A549 (cell line): ENCODE data around the gene TACR1. TPM values are rescaled to one million over a fixed set of nuclear protein-coding genes. Genes with fewer than 3 reads are reported as not detected.

ENCODE experiments used
- ATAC-seq, 2 experiments: fragments of 200-7000 bp in 1 of 2; fragments of >200 bp in 1 of 2; cut with Nextera tagmentation in 1 of 2; cut with Tn5 transposase in 1 of 2; 3 replicates each; pipeline versions ENCODE4 v1.8.0 to v1.9.1; 2018 to 2020; ENCODE audit warnings: mild to moderate bottlenecking in 1 of 2, moderate library complexity in 1 of 2
- CTCF ChIA-PET: fragments of 300-600 bp; sonication (Branson Sonifier 250); formaldehyde crosslinking; extraction: SDS; loops from one replicate; lab custom pipeline; 2021; ENCODE audit warnings: antibody characterized with exemption, inconsistent platforms; lab: Yijun Ruan, JAX
- POLR2A ChIA-PET: fragments of 350-600 bp; formaldehyde crosslinking; extraction: SDS; loops from one replicate; lab custom pipeline; 2021; ENCODE audit warnings: antibody characterized with exemption, inconsistent platforms; lab: Yijun Ruan, JAX
- DNase-seq, 2 experiments: peaks; one replicate each; pipeline versions ENCODE4 v3.0.0 to v3.0.0-alpha.2; 2011 to 2016; ENCODE audit warnings: low read depth in 1 of 2, low spot score in 1 of 2
- FAIRE-seq: peaks from 2 replicates; lab custom pipeline; 2011; peaks lifted over from hg19 to GRCh38; lab: Jason Lieb, UNC
- H3K27ac ChIP-seq, 2 experiments: fragments of >200 bp; sonication (Bioruptor Twin); formaldehyde crosslinking; 3 replicates each; pipeline ENCODE4 v1.5.1; 2016 to 2017
- H3K4me1 ChIP-seq: fragments of >200 bp; sonication (Bioruptor Twin); formaldehyde crosslinking; 3 replicates; pipeline ENCODE4 v1.6.1; 2016
- H3K4me2 ChIP-seq: fragments of >200 bp; sonication (Bioruptor Twin); formaldehyde crosslinking; 3 replicates; pipeline ENCODE4 v1.6.1; 2016
- H3K4me3 ChIP-seq: fragments of >200 bp; sonication (Bioruptor Twin); formaldehyde crosslinking; 3 replicates; pipeline ENCODE4 v1.5.1; 2016
- H3K9me3 ChIP-seq: fragments of >200 bp; sonication (Bioruptor Twin); formaldehyde crosslinking; 3 replicates; pipeline ENCODE4 v1.6.1; 2016
- ATOH8 ChIP-seq: fragments of 250-450 bp; sonication (Bioruptor Pico); IDR thresholded peaks from 2 replicates; pipeline ENCODE4 v1.5.0; 2020; ENCODE audit warnings: low read depth, mild to moderate bottlenecking, moderate library complexity
- EHF ChIP-seq: fragments of 250-450 bp; sonication (Bioruptor Pico); IDR thresholded peaks from 2 replicates; pipeline ENCODE4 v1.5.0; 2020; ENCODE audit warnings: mild to moderate bottlenecking
- EP300 ChIP-seq, 2 experiments: fragments of >200 bp; sonication (Bioruptor Twin); formaldehyde crosslinking; IDR thresholded peaks; 2 replicates in 1 of 2; 3 replicates in 1 of 2; pipeline ENCODE4 v1.6.1; 2016 to 2017
- FOSL2 ChIP-seq, 2 experiments: fragments of 450-650 bp in 1 of 2; fragments of >200 bp in 1 of 2; sonication (Bioruptor Twin) in 1 of 2; formaldehyde crosslinking; IDR thresholded peaks; 2 replicates each; pipeline versions ENCODE4 v1.5.0 to v1.6.1; 2016 to 2020; ENCODE audit warnings: mild to moderate bottlenecking in 1 of 2, moderate library complexity in 1 of 2
- FOXS1 ChIP-seq: fragments of 250-450 bp; sonication (Bioruptor Pico); IDR thresholded peaks from 2 replicates; pipeline ENCODE4 v1.5.0; 2020; ENCODE audit warnings: mild to moderate bottlenecking, moderate library complexity
- GATA3 ChIP-seq: IDR thresholded peaks from 2 replicates; pipeline ENCODE4 v1.6.1; 2012; ENCODE audit warnings: borderline replicate concordance
- HDAC2 ChIP-seq: fragments of 200-600 bp; sonication (generic); IDR thresholded peaks from 2 replicates; pipeline ENCODE4 v1.6.1; 2016
- HEYL ChIP-seq: fragments of 250-450 bp; sonication (Bioruptor Pico); IDR thresholded peaks from 2 replicates; pipeline ENCODE4 v1.8.0; 2021; ENCODE audit warnings: mild to moderate bottlenecking, moderate library complexity
- MAX ChIP-seq: IDR thresholded peaks from 2 replicates; pipeline ENCODE4 v1.6.1; 2012
- NFE2L2 ChIP-seq: fragments of 150-350 bp; conservative IDR thresholded peaks from 2 replicates; pipeline ENCODE4 v1.6.1; 2014; ENCODE audit warnings: low read length
- RARB ChIP-seq: fragments of 250-450 bp; sonication (Bioruptor Pico); IDR thresholded peaks from 2 replicates; pipeline ENCODE4 v1.8.0; 2021; ENCODE audit warnings: mild to moderate bottlenecking, moderate library complexity
- RCOR1 ChIP-seq: fragments of 150-350 bp; IDR thresholded peaks from 2 replicates; pipeline ENCODE4 v1.6.1; 2014; ENCODE audit warnings: antibody characterized with exemption, low read length, low read depth
- SMC3 ChIP-seq: fragments of >200 bp; sonication (Bioruptor Twin); formaldehyde crosslinking; IDR thresholded peaks from 3 replicates; pipeline ENCODE4 v1.6.1; 2018; ENCODE audit warnings: inconsistent platforms
- TP53 ChIP-seq: fragments of 250-450 bp; sonication (Bioruptor Pico); IDR thresholded peaks from 2 replicates; pipeline ENCODE4 v1.5.0; 2021; ENCODE audit warnings: mild to moderate bottlenecking, moderate library complexity
- WGBS: methylation state at CpG from one replicate; pipeline ENCODE4 v1.1.6; 2017; ENCODE audit errors: missing lambda C conversion rate; 5-methylcytosine and 5-hydroxymethylcytosine counted together
- polyA plus RNA-seq, 4 experiments: library from polyadenylated mRNA; depleted of rRNA in 3 of 4; stranded (reverse); fragments of >200 nt; fragmentation: RNase III in 1 of 4; extraction: RNeasy Plus Mini Kit Qiagen cat#74134 plus additional on column Dnase treatment in 1 of 4; gene quantifications; 2 replicates in 3 of 4; 3 replicates in 1 of 4; pipeline ENCODE4 v1.2.3, GENCODE V29; 2011 to 2017
- TF ChIP-seq, protein P1 (sequence below): IDR thresholded peaks from 2 replicates; pipeline ENCODE4 v1.6.1; 2012; ENCODE audit warnings: low read depth, borderline replicate concordance
- TF ChIP-seq, protein P2 (sequence below): fragments of 450-650 bp; IDR thresholded peaks from 2 replicates; pipeline ENCODE4 v1.6.1; 2014; ENCODE audit warnings: antibody characterized with exemption
- TF ChIP-seq, protein P3 (sequence below): fragments of 150-350 bp; IDR thresholded peaks from 2 replicates; pipeline ENCODE4 v1.6.1; 2014; ENCODE audit warnings: low read depth, mild to moderate bottlenecking, low read length
- TF ChIP-seq, protein P4 (sequence below): fragments of 200-600 bp; sonication (generic); IDR thresholded peaks from 2 replicates; pipeline ENCODE4 v1.6.1; 2016; ENCODE audit warnings: antibody characterized with exemption, mild to moderate bottlenecking, moderate library complexity

The TACR1 gene
- polyA plus RNA-seq, 2 of the 4 experiments (the other 2 are of a cell fraction): 0.27 to 0.92 TPM

GRCh38 chr2:75202359-75202758 is 3.0 kb upstream of the TACR1 start:
- H3K27ac ChIP-seq: no peak overlapping the region
- no peak for DNase-seq
- no peak for FAIRE-seq
- ChIA-PET CTCF (interaction anchor here (1.4 to 4.5 kb wide), 2 partner anchors 37 to 282 kb away, joined by 4 to 60 read pairs; no protein-coding TSS in a partner anchor), POLR2A (no interaction called here)
- no peaks in the 10 kb centered on the region for H3K9me3 ChIP-seq
- no peak for ATAC-seq
- H3K4me1 ChIP-seq: peaks cover 6% of the 10 kb centered on the region
- WGBS: 54% methylated on average over 2 of the region's 2 CpGs
- no peak overlapping the region for H3K4me2 ChIP-seq
- no peak overlapping the region for H3K4me3 ChIP-seq
- TF ChIP-seq TP53 (CRISPR knock-in tag) (no peak), EP300 (IDR thresholded peaks at IDR 0.05) (no peak), EHF (CRISPR knock-in tag) (no peak), ATOH8 (CRISPR knock-in tag) (no peak), RARB (no peak)

GRCh38 chr2:75200140-75201096 is 1.1 kb upstream of the TACR1 start:
- POLR2A ChIA-PET: interaction anchor here (0.6 to 1.1 kb wide), 2 partner anchors 205 to 528 kb away, joined by 5 read pairs; no protein-coding TSS in a partner anchor
- TF ChIP-seq, protein P1, sequence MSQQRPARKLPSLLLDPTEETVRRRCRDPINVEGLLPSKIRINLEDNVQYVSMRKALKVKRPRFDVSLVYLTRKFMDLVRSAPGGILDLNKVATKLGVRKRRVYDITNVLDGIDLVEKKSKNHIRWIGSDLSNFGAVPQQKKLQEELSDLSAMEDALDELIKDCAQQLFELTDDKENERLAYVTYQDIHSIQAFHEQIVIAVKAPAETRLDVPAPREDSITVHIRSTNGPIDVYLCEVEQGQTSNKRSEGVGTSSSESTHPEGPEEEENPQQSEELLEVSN: peak; percentile 54
- no peak for TF ChIP-seq FOXS1 (CRISPR knock-in tag)
- 0 out of 2 replicates have a peak, but pooled peaks have one; percentile 15 for TF ChIP-seq MAX
- no peak for TF ChIP-seq RARB
- peak; percentile 100 for TF ChIP-seq HDAC2
- TF ChIP-seq, protein P2, sequence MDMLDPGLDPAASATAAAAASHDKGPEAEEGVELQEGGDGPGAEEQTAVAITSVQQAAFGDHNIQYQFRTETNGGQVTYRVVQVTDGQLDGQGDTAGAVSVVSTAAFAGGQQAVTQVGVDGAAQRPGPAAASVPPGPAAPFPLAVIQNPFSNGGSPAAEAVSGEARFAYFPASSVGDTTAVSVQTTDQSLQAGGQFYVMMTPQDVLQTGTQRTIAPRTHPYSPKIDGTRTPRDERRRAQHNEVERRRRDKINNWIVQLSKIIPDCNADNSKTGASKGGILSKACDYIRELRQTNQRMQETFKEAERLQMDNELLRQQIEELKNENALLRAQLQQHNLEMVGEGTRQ: no peak
- WGBS: under 1% methylated on average over 39 of the region's 57 CpGs

DNA sequence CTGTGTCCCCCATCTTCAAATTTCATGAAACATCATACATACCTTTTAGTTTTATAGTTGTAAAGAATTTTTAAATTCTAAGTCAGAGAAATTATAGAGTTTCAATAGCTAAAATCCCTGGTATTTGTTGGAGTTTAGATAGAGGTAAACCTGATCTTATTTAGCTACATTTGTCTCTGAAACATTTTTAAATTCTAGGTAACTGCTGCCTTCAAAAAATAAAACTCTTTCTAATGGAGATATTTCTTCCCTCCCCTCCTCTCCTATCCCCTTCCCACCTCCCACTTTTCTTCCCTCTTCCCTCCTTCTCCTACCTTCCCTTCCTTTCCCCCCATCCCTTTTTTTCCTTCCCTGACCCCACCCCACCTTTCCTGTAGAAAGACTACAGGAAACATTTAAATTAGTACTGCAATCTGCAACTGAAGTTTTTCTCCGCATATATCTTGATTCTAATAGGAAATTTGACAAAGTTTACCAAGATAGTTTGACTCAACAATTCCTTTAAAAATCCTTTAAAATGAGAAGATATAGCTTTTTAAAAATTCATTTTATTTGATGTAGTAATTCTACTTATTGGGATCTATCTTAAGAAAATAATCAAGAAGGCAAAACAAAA is 4.1 kb downstream of the TACR1 start:
- WGBS: 96% methylated on average over 1 of the region's 1 CpG
- H3K4me1 ChIP-seq: no peaks in the 10 kb centered on the region
- H3K27ac ChIP-seq: no peak overlapping the region
- no peak for DNase-seq
- TF ChIP-seq SMC3 (no peak), GATA3 (no peak), RCOR1 (no peak), NFE2L2 (no peak), HEYL (CRISPR knock-in tag) (no peak), FOSL2 (IDR thresholded peaks at IDR 0.05) (no peak), FOSL2 (CRISPR knock-in tag; IDR thresholded peaks at IDR 0.05) (no peak)
- TF ChIP-seq, protein P3, sequence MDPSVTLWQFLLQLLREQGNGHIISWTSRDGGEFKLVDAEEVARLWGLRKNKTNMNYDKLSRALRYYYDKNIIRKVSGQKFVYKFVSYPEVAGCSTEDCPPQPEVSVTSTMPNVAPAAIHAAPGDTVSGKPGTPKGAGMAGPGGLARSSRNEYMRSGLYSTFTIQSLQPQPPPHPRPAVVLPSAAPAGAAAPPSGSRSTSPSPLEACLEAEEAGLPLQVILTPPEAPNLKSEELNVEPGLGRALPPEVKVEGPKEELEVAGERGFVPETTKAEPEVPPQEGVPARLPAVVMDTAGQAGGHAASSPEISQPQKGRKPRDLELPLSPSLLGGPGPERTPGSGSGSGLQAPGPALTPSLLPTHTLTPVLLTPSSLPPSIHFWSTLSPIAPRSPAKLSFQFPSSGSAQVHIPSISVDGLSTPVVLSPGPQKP: no peak
- TF ChIP-seq, protein P4, sequence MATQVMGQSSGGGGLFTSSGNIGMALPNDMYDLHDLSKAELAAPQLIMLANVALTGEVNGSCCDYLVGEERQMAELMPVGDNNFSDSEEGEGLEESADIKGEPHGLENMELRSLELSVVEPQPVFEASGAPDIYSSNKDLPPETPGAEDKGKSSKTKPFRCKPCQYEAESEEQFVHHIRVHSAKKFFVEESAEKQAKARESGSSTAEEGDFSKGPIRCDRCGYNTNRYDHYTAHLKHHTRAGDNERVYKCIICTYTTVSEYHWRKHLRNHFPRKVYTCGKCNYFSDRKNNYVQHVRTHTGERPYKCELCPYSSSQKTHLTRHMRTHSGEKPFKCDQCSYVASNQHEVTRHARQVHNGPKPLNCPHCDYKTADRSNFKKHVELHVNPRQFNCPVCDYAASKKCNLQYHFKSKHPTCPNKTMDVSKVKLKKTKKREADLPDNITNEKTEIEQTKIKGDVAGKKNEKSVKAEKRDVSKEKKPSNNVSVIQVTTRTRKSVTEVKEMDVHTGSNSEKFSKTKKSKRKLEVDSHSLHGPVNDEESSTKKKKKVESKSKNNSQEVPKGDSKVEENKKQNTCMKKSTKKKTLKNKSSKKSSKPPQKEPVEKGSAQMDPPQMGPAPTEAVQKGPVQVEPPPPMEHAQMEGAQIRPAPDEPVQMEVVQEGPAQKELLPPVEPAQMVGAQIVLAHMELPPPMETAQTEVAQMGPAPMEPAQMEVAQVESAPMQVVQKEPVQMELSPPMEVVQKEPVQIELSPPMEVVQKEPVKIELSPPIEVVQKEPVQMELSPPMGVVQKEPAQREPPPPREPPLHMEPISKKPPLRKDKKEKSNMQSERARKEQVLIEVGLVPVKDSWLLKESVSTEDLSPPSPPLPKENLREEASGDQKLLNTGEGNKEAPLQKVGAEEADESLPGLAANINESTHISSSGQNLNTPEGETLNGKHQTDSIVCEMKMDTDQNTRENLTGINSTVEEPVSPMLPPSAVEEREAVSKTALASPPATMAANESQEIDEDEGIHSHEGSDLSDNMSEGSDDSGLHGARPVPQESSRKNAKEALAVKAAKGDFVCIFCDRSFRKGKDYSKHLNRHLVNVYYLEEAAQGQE: no peak
- ChIA-PET POLR2A (no interaction called here), CTCF (interaction anchor here (0.6 to 1.1 kb wide), 2 partner anchors 43 to 189 kb away, joined by 3 read pairs; no protein-coding TSS in a partner anchor)
- no peak overlapping the region for H3K4me3 ChIP-seq
- FAIRE-seq: no peak
- no peak overlapping the region for H3K4me2 ChIP-seq
- no peak for ATAC-seq
- H3K9me3 ChIP-seq: no peaks in the 10 kb centered on the region

More at GRCh38 chr2:75200140-75201096, 1.1 kb upstream of the TACR1 start:
- CTCF ChIA-PET: interaction anchor here (0.6 to 4.5 kb wide), 73 partner anchors 9 to 412 kb away, joined by 3 to 60 read pairs (median 5); no protein-coding TSS in a partner anchor
- peak; percentile 22 to 68 for DNase-seq
- Histone ChIP-seq H3K4me2 (peak overlapping the region; percentile 97), H3K27ac (peak overlapping the region; percentile 4 to 59; a peak in 5 of 6 replicates), H3K4me1 (peaks cover 6% of the 10 kb centered on the region), H3K4me3 (peak overlapping the region; percentile 56), H3K9me3 (no peaks in the 10 kb centered on the region)
- peak; percentile 76 for ATAC-seq
- FAIRE-seq: no peak
